Omental fat pad (tissue), 4 donors: ENCODE data around the gene UNC5A. TPM values are rescaled to one million over a fixed set of nuclear protein-coding genes. Genes with fewer than 3 reads are reported as not detected.

ENCODE experiments used
- ATAC-seq: fragments of 150-250 bp; one replicate; pipeline ENCODE4 v1.9.1; 2016; ENCODE audit warnings: mild to moderate bottlenecking, moderate library complexity; ENCODE audit not compliant: low FRiP score
- DNase-seq: peaks from one replicate; pipeline ENCODE4 v3.0.0-alpha.2; 2019; ENCODE audit warnings: low spot score
- total RNA-seq, 4 donors: library from RNA; depleted of rRNA; stranded (reverse); fragments of >200 nt; gene quantifications; one replicate each; pipeline ENCODE4 v1.1.0, GENCODE V29; 2016
- TF ChIP-seq, protein P1 (sequence below), 3 donors: fragments of 450-650 bp; IDR thresholded peaks; one replicate each; pipeline ENCODE4 v1.5.1; 2016 to 2017; ENCODE audit warnings: antibody characterized with exemption in 3 of 3, mild to moderate bottlenecking in 3 of 3, moderate library complexity in 2 of 3

UNC5A gene
- total RNA-seq, 4 donors from 2014 or later: 0.12 to 0.75 (median 0.28) TPM; not detected in 1

DNA sequence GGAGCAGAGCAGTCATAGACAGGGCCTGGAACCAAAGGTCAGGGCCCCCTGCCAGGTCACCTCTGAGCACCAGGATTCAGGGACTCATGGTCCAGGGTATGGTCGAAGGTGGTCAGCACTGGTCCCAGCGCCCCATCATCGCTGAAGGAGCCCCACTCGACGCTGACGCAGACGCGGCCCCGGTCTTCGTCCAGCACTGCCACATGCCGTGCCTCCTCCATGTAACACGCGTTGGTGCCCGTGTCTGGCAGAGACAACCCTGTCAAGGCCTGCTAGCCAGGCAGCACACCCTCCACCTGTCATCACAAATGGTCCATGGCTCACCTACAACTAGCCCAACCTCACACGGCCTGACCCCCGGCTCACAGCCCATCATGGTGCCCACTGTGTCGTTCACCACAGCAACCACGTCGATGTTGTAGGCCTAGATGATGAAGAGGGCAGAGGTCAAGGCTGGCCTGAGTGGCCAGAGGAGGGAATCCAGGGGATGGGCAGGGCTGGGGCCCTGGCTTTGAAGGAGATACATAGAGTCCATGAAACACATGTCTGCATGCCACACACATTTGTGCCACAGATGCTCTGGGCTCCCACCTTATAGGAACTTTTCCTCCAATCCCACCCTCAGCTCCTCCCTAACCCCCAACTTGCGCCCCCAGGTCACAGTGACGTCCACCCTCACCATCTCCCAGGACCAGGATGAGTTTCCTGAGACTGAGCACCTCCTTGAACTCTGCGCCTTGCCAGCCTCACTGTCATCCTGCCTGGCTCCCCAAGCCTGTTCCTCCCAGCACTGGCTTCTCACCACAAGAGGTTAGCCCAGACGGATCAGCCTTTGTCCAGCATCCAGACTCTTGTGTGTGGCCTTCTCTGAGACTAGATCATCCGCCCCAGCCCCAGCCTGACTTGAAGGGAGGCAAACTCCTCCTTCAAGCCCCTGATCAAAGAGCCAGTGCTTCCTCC, 79.2 kb downstream of the UNC5A start:
- ATAC-seq (no peak), DNase-seq (no peak)
- TF ChIP-seq, protein P1, sequence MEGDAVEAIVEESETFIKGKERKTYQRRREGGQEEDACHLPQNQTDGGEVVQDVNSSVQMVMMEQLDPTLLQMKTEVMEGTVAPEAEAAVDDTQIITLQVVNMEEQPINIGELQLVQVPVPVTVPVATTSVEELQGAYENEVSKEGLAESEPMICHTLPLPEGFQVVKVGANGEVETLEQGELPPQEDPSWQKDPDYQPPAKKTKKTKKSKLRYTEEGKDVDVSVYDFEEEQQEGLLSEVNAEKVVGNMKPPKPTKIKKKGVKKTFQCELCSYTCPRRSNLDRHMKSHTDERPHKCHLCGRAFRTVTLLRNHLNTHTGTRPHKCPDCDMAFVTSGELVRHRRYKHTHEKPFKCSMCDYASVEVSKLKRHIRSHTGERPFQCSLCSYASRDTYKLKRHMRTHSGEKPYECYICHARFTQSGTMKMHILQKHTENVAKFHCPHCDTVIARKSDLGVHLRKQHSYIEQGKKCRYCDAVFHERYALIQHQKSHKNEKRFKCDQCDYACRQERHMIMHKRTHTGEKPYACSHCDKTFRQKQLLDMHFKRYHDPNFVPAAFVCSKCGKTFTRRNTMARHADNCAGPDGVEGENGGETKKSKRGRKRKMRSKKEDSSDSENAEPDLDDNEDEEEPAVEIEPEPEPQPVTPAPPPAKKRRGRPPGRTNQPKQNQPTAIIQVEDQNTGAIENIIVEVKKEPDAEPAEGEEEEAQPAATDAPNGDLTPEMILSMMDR (IDR thresholded peaks at IDR 0.05): no peak

DNA sequence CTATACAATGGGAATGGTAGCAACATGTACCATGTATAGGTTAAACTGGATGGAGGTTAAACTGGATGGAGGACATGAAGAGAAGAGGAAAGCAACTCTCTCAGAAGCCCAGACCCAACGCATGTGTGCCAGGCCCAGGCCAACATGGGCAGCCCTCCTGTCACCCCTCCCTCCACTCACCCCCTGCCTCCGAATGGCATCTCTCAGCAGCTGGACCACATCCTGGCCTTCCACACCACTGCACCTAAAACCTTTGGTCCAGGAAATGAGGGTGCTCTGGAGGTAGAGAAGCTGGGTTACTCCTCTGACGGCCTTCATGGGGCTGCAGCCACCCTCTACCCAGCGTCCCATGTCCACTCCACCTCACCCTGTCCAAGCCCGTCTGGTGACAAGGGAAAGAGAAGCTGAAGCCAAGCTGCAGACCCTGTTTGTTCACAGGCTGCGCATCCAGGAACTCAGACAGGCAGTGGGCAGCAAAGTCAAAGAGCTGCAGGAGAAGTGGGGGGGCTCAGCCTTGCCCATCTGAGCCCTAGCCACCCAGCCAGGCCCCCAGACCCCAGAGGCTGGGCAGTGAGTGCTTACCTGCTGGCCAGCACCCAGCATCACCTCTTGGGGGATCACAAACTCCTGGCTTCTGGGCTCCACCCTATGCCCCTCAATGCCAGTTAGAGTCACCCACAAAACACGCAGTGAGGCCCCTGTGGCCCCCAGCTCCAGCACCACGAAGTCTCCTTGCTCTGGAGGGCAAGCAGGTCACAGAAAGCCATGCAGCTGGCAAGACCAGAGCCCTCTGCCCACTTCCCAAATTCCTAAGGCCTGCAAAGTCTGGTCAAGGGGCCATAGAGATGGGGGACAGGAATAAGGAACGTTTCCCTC, 80.3 kb downstream of the UNC5A start:
- no peak for ATAC-seq
- TF ChIP-seq, protein P1 (IDR thresholded peaks at IDR 0.05): no peak
- no peak for DNase-seq

DNA sequence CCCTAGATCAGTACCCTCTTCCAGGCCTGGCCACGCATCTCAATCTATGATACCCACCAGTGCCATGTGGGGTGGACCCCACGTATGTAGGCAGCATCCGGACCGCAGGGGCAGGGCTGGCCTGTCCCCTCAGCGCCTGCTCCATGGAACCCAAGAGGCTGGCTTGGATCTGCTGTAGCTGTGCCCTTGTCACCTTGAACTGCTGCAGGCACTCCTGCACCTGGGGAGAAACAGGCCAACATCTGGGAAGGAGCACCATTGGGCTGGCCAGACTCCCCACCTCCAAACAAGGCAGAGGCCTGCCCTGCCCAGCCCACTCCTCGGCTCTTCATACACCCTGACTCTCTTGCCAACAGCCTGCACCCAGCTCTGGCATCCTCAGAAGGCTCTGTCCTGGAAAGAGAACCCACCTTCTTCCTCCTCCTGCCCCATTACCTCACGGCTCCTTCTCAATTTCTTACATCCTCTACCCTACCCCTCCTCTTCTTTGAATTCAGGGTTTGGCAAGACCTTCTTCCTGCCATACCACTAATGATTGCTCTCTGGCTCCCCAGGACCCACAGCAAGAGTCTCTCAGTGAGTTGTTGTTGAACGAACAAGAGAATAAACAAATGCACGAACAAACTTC, 81.1 kb downstream of the UNC5A start:
- no peak for ATAC-seq
- no peak for DNase-seq
- TF ChIP-seq, protein P1 (IDR thresholded peaks at IDR 0.05): no peak

DNA sequence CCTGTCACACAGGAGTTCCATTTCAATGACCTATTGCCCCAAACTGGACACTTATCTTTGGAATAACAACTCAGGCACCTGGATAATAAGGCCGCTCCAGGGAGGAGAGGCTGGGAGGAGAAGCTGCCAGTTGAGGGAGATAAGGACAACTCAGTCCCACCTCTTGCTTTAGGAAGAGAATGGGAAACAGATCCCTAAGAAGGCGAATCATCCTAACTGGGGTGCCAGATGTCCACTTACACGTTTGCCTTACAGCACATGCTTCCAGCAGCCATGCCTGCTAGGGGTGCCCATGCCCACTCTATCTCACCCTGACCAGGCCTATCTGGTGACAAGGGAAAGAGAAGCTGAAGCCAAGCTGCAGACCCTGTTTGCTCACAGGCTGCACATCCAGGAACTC, 82.3 kb downstream of the UNC5A start:
- DNase-seq (no peak), ATAC-seq (no peak)
- TF ChIP-seq, protein P1 (IDR thresholded peaks at IDR 0.05): no peak

DNA sequence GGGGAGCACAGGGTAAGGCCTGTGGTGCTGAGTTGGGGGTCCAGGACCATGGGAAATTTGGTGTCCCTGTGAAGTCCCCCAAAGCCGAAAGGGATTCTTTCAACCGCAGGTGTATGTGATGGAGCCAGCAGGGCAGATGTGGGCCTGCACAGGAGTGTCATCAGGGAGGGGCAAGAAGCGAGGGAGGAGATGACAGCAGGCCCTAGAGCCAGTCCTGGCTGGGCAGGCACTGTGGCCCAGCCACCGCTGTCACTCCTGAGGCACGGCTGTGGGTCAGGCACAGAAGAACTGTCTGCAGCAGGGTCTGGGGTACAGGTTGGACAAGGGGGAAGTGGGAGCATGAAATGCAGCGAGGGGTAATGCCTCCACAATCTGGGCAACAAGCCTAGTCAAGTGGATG, 83.9 kb downstream of the UNC5A start:
- DNase-seq (no peak), ATAC-seq (no peak)
- TF ChIP-seq, protein P1 (IDR thresholded peaks at IDR 0.05): no peak

DNA sequence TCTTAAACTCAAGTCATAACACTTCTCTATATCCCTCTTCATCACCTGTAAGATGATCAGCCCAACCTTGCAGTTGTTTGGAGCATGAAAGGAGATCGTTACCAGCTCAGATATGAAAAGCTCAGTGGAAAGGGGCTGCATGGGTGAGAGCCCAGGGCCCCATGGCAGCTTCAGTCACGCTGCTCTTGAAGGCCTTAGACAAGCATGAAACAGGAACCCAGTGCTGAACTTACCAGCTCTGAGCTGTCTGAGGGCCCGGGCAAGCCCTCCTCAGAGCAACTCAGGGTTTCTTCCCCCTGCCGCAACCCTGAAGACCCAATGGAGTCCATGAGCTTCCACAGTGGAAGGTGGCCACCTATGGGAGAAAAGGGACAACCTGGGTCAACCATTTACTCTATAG, 85.5 kb downstream of the UNC5A start:
- DNase-seq (no peak), ATAC-seq (no peak)
- TF ChIP-seq, protein P1 (IDR thresholded peaks at IDR 0.05): no peak
